HEK293 (cell line): ENCODE results near the gene BCL2.

ENCODE experiments used
- BCL11B ChIP-seq: fragments of 450-650 bp; formaldehyde crosslinking; IDR thresholded peaks from 2 replicates; pipeline ENCODE4 v1.5.1; 2016; ENCODE audit warnings: low read depth, missing biosample characterization, missing genetic modification characterization
- KLF9 ChIP-seq: fragments of 450-650 bp; formaldehyde crosslinking; IDR thresholded peaks from 2 replicates; pipeline ENCODE4 v1.5.1; 2016; ENCODE audit warnings: missing biosample characterization, missing genetic modification characterization, low read depth
- OVOL3 ChIP-seq: fragments of 450-650 bp; formaldehyde crosslinking; IDR thresholded peaks from 2 replicates; pipeline ENCODE4 v1.5.1; 2016; ENCODE audit warnings: missing biosample characterization, missing genetic modification characterization
- PRDM1 ChIP-seq: fragments of 450-650 bp; formaldehyde crosslinking; IDR thresholded peaks from 2 replicates; pipeline ENCODE4; 2016; ENCODE audit warnings: missing biosample characterization, missing genetic modification characterization
- PRDM2 ChIP-seq: fragments of 450-650 bp; formaldehyde crosslinking; IDR thresholded peaks from 2 replicates; pipeline ENCODE4 v1.5.1; 2016; ENCODE audit warnings: missing biosample characterization, missing genetic modification characterization, borderline replicate concordance
- RBAK ChIP-seq: fragments of 450-650 bp; formaldehyde crosslinking; IDR thresholded peaks from 2 replicates; pipeline ENCODE4 v1.5.1; 2016; ENCODE audit warnings: missing biosample characterization, missing genetic modification characterization
- REST ChIP-seq: fragments of 450-650 bp; formaldehyde crosslinking; IDR thresholded peaks from 2 replicates; pipeline ENCODE4 v1.5.1; 2016; ENCODE audit warnings: missing biosample characterization, missing genetic modification characterization
- ZBTB49 ChIP-seq: fragments of 450-650 bp; formaldehyde crosslinking; IDR thresholded peaks from 2 replicates; pipeline ENCODE4 v1.5.1; 2016; ENCODE audit warnings: missing biosample characterization, missing genetic modification characterization, low read depth
- ZEB2 ChIP-seq: fragments of 450-650 bp; formaldehyde crosslinking; IDR thresholded peaks from 2 replicates; pipeline ENCODE4 v1.5.1; 2016; ENCODE audit warnings: missing biosample characterization, missing genetic modification characterization
- ZFP3 ChIP-seq: fragments of 450-650 bp; formaldehyde crosslinking; IDR thresholded peaks from 2 replicates; pipeline ENCODE4 v1.5.1; 2016; ENCODE audit warnings: low read depth, missing biosample characterization, missing genetic modification characterization
- ZNF138 ChIP-seq: fragments of 450-650 bp; formaldehyde crosslinking; IDR thresholded peaks from 2 replicates; pipeline ENCODE4 v1.5.1; 2016; ENCODE audit warnings: missing biosample characterization, missing genetic modification characterization, borderline replicate concordance
- ZNF184 ChIP-seq: fragments of 450-650 bp; IDR thresholded peaks from 2 replicates; pipeline ENCODE4 v1.5.1; 2018; ENCODE audit warnings: missing biosample characterization, mild to moderate bottlenecking, missing genetic modification characterization
- ZNF24 ChIP-seq: fragments of 450-650 bp; formaldehyde crosslinking; IDR thresholded peaks from 2 replicates; pipeline ENCODE4 v1.5.1; 2016; ENCODE audit warnings: missing biosample characterization, missing genetic modification characterization
- ZNF302 ChIP-seq: fragments of 450-650 bp; formaldehyde crosslinking; IDR thresholded peaks from 2 replicates; pipeline ENCODE4 v1.5.1; 2016; ENCODE audit warnings: missing biosample characterization, missing genetic modification characterization, low read depth
- ZNF335 ChIP-seq: fragments of 450-650 bp; formaldehyde crosslinking; conservative IDR thresholded peaks from 2 replicates; pipeline ENCODE4 v1.5.1; 2016; ENCODE audit warnings: missing biosample characterization, missing genetic modification characterization
- ZNF350 ChIP-seq: fragments of 450-650 bp; formaldehyde crosslinking; IDR thresholded peaks from 2 replicates; pipeline ENCODE4 v1.5.0; 2017; ENCODE audit warnings: missing biosample characterization, mild to moderate bottlenecking, missing genetic modification characterization
- ZNF354C ChIP-seq: fragments of 450-650 bp; formaldehyde crosslinking; IDR thresholded peaks from 2 replicates; pipeline ENCODE4 v1.5.1; 2016; ENCODE audit warnings: missing biosample characterization, missing genetic modification characterization, low read depth, borderline replicate concordance
- ZNF394 ChIP-seq: fragments of 450-650 bp; formaldehyde crosslinking; IDR thresholded peaks from 2 replicates; pipeline ENCODE4 v1.5.1; 2016; ENCODE audit warnings: missing biosample characterization, missing genetic modification characterization, mild to moderate bottlenecking, moderate library complexity, borderline replicate concordance
- ZNF404 ChIP-seq: fragments of 450-650 bp; formaldehyde crosslinking; IDR thresholded peaks from 2 replicates; pipeline ENCODE4 v1.5.1; 2017; ENCODE audit warnings: missing biosample characterization, missing genetic modification characterization
- ZNF426 ChIP-seq: fragments of 450-650 bp; formaldehyde crosslinking; IDR thresholded peaks from 2 replicates; pipeline ENCODE4 v1.5.1; 2017; ENCODE audit warnings: missing biosample characterization, missing genetic modification characterization, mild to moderate bottlenecking, inconsistent platforms, moderate library complexity
- ZNF433 ChIP-seq: fragments of 450-650 bp; formaldehyde crosslinking; IDR thresholded peaks from 2 replicates; pipeline ENCODE4 v1.5.1; 2016; ENCODE audit warnings: missing biosample characterization, missing genetic modification characterization, low read depth
- ZNF473 ChIP-seq: fragments of 450-650 bp; formaldehyde crosslinking; IDR thresholded peaks from 2 replicates; pipeline ENCODE4 v1.5.1; 2017; ENCODE audit warnings: missing biosample characterization, missing genetic modification characterization
- ZNF521 ChIP-seq: fragments of 450-650 bp; formaldehyde crosslinking; IDR thresholded peaks from 2 replicates; pipeline ENCODE4 v1.5.1; 2017; ENCODE audit warnings: missing biosample characterization, mild to moderate bottlenecking, missing genetic modification characterization
- ZNF610 ChIP-seq: fragments of 450-650 bp; formaldehyde crosslinking; IDR thresholded peaks from 2 replicates; pipeline ENCODE4 v1.5.1; 2016; ENCODE audit warnings: missing biosample characterization, missing genetic modification characterization, borderline replicate concordance
- ZNF747 ChIP-seq: fragments of 450-650 bp; formaldehyde crosslinking; IDR thresholded peaks from 2 replicates; pipeline ENCODE4 v1.5.1; 2016; ENCODE audit warnings: missing biosample characterization, missing genetic modification characterization
- ZNF792 ChIP-seq: fragments of 450-650 bp; formaldehyde crosslinking; IDR thresholded peaks from 2 replicates; pipeline ENCODE4 v1.5.1; 2016; ENCODE audit warnings: missing biosample characterization, missing genetic modification characterization
- TF ChIP-seq, protein P1 (sequence below): fragments of 450-650 bp; formaldehyde crosslinking; IDR thresholded peaks from 2 replicates; pipeline ENCODE4 v1.5.1; 2017; ENCODE audit warnings: missing biosample characterization, missing genetic modification characterization

BCL2 gene

DNA sequence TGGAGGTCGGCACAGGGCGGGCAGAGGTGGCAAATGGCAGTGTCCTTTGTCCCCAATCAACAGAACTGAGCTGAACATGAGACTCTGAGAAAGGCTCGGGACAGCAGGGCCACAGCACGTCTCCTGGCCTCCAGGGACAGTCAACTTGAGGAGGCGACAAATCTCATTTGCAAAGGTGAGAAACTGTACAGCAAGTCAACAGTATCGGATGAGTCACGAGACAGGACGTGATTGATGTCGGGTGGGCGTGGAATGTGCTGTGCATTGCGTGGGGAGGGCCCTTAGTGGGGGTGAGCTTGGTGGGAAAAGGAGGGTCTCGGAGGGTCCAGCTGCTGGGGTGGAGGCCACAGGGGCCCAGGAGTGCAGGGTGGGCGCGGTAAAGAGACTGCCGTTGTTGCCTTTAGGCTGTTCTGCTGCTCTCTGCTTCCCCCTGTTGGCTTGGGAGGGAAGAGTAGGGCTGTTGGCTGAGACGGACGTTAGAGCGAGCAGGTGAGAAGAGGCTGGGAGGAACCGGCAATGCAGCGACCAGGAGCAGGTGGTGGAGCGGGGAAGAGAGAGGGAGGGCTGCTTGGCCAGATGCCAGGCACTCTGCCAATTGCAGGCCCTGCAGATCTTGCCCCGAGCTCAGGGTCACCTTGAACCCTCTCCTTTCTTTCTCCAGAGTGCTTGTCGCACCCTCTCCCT, 164.3 kb downstream of the BCL2 start (continued):
- no peak for TF ChIP-seq BCL11B (tag by site-specific recombination)
- TF ChIP-seq KLF9 (tag by site-specific recombination) = peak; percentile 88
- TF ChIP-seq ZNF394 (tag by site-specific recombination) = no peak
- TF ChIP-seq PRDM1 = no peak
- no peak for TF ChIP-seq ZNF354C
- TF ChIP-seq, protein P1, sequence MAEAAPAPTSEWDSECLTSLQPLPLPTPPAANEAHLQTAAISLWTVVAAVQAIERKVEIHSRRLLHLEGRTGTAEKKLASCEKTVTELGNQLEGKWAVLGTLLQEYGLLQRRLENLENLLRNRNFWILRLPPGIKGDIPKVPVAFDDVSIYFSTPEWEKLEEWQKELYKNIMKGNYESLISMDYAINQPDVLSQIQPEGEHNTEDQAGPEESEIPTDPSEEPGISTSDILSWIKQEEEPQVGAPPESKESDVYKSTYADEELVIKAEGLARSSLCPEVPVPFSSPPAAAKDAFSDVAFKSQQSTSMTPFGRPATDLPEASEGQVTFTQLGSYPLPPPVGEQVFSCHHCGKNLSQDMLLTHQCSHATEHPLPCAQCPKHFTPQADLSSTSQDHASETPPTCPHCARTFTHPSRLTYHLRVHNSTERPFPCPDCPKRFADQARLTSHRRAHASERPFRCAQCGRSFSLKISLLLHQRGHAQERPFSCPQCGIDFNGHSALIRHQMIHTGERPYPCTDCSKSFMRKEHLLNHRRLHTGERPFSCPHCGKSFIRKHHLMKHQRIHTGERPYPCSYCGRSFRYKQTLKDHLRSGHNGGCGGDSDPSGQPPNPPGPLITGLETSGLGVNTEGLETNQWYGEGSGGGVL (tag by site-specific recombination) = peak; percentile 42; the same call in 1 of the 2 replicates
- TF ChIP-seq ZNF184 = no peak
- TF ChIP-seq ZNF610 = peak; percentile 47; the same call in 1 of the 2 replicates
- TF ChIP-seq ZBTB49 (tag by site-specific recombination) = no peak
- TF ChIP-seq ZNF302 = no peak
- no peak for TF ChIP-seq REST
- TF ChIP-seq ZNF138 (tag by site-specific recombination) = no peak
- no peak for TF ChIP-seq ZNF24 (tag by site-specific recombination)
- TF ChIP-seq OVOL3 (tag by site-specific recombination) = no peak; the same call in 1 of the 2 replicates
- no peak for TF ChIP-seq ZNF433
- no peak for TF ChIP-seq ZNF426 (tag by site-specific recombination)
- TF ChIP-seq ZEB2 (tag by site-specific recombination) = 0 out of 2 replicates have a peak, but pooled peaks have one; percentile 33
- TF ChIP-seq ZNF792 (tag by site-specific recombination) = 0 out of 2 replicates have a peak, but pooled peaks have one; percentile 11
- TF ChIP-seq PRDM2 (tag by site-specific recombination) = no peak
- TF ChIP-seq ZNF521 (tag by site-specific recombination) = no peak
- TF ChIP-seq ZNF335 = no peak
- TF ChIP-seq ZNF747 (tag by site-specific recombination) = no peak
- no peak for TF ChIP-seq ZNF350 (tag by site-specific recombination)
- no peak for TF ChIP-seq ZNF473 (tag by site-specific recombination)
- no peak for TF ChIP-seq ZFP3 (tag by site-specific recombination)
- no peak for TF ChIP-seq ZNF404 (tag by site-specific recombination)
- TF ChIP-seq RBAK (tag by site-specific recombination) = no peak; the same call in 1 of the 2 replicates
